NOMO-1 treated with DMSO at 0.1 percent for 48 hours (cell line): Measurements from ENCODE around the gene SPINK4.

Experiments used
- DNase-seq: peaks from one replicate; lab custom pipeline; 2025; ENCODE audit not compliant: unreplicated experiment; lab: John Stamatoyannopoulos, UW

SPINK4 gene

DNA sequence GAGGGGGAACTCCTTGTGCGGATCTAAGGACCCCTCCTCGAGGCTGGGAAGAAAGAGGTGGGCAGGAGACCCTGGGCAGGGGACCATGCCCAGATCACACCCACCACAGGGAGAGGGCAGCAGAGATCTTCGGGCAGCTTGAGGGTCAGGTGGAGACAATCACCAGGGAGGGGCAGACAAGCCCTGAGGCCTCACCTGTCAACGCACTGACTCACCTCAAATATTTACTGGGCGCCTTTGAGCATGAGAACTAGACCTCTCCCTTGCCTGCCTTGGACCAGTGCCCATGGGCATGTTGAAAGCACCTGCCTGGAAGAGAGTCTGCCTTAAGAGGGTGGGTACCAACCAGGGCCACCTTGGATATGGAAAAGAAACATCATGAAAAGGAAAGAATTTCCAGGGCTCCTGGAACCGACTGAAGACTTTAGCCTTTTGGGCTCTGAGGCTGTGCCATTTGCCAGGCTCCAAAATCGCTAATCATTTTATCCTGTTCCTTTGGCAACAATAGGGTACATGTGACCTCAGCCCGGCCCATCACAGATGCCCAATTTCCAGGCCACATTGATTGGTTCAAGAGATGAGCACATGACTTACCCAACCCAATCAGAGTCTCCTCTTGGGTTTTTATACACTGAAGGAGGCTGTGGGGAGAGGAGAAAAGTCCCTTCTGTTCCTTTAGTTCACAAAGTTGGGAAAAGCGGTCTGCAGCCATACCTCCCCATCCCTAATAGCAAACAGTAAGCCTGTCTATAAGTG is 10.4 kb upstream of the SPINK4 start:
- DNase-seq = no peak

DNA sequence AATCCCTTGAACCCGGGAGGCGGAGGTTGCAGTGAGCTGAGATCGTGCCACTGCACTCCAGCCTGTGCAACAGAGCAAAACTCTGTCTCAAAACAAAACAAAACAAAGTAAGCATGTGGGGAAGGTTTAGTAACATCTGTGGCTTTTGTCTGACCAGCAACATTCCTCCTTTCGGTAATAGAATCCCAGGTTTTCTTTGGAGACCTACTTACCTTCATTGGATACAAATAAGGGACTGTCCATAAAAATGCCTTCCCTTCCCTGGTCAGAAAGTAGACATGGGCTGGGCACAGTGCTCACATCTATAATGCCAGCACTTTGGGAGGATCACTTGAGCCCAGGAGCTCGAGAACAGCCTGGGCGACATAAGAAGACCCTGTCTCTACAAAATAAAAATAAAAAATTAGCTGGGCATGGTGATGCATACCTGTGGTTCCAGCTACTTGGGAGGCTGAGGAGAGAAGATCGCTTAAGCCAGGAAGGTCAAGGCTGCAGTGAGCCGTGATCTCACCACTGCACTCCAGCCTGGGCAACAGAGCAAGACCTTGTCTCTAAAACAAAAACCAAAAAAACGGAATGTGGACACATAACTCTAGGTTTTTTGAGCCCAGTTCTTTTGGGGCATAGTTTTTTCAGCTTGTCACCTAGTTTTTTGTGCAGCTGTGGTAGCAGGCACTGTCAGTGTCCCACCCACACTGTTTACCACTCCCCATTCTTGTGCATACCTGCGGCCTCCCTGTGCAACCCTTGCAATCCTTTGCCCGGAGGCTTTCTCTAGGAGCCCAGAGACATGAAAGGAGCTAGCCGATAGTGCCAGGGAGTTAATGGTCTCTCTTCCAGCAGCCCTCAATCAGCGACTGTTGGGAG is 9.0 kb upstream of the SPINK4 start:
- DNase-seq = no peak

- DNase-seq = no peak
These were observed 8.4 kb upstream of the SPINK4 start for GRCh38 chr9:33231623-33231942.

GRCh38 chr9:33232815-33233214 is 7.2 kb upstream of the SPINK4 start:
- no peak for DNase-seq

DNA sequence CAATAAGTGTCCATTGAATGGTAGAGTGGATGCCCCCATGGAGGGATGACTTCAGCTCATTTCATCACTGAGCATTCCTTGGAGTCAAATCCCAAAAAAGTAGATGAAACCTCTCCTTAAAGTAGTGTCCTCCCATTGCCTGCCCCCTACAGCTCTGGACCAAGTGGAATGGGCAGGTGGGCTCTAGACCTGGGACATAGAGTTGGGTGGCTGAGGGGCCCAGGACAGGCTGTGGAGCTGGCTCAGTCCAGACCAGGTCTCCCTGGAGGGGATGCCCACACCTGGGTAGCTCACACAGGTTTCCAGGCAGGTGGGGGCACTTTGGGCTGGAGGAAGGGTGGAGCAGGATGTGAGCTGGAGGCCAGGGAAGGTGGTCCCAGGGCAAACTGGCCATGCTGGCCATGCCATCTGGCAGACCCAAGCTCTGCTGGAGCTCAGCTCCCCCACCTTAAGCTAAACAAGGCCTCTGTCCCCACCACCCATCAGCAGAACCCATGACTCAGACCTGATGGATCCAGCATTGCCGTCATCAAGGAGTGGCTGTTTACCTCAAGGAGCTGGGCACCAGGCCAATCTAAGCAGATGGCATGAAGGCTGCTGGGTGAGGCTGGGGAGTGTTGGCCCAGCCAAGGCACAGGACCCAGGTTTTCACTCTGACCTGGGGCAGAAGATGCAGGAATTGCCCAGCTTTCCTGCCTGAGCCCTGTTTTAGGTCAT is 6.2 kb upstream of the SPINK4 start:
- no peak for DNase-seq

DNA sequence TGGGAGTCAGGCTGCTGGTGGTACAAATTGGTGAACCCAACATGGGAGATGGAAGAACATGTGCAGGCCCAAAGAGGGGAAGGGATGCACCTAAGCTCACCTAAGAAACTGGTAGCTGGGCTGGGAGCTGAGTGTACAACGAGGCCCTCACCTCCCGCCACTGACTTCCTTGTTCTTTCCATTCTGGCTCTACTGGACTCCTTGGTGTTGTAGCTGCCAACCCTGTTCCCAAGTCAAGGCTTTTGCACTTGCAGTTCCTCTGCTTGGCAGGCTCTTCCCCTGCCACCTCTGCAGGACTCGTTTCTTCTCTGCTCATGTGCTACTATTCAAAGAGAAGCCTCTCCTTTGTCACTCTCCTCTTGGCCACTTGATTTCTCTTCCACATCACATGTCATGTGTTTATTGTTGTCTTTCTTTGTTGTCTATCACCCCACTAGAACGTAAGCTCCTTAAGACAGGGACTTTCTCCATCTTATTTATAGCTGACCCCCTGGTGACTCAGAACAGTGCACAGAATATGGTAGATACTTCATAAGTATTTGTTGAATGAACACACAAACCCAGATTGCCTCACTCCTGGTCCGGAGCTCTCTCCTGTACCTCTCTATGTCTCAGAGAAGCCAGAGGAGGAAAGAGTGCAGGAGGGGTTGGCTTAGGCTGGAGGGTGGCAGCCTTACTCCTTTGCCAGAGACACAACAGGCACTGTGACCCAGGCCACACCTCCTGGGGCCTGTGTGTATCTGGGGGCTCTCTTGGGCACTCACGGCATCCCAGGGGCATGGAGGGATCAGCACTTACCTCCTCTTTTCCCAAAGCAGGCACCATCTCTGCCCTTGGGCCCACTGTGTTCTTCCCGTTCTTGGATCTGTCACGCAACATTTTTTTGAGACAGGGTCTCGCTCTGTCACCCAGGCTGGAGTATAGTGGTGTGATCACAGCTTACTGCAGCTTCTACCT is 5.2 kb upstream of the SPINK4 start:
- DNase-seq = no peak

DNA sequence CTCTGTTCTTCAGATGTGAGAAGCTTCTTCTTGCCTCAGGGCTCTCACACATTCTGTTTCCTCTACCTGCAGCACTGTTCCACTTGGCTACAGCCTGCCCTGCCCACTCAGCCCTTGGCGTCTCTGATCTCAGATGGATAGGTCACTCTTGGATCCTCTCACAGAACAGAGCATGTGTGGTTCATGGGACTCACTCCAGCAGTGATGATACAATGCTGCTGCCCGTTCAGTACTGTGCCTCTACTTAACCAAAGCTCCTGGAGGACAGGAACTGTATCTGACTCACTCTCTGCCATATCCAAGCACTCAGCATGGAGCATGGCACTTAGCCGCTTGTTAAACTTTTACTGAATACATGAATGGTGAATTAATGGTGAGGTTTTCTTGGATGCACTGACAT is 3.4 kb upstream of the SPINK4 start:
- DNase-seq = no peak

- no peak for DNase-seq
These were observed 1.3 kb downstream of the SPINK4 start for GRCh38 chr9:33241298-33241697.

DNA sequence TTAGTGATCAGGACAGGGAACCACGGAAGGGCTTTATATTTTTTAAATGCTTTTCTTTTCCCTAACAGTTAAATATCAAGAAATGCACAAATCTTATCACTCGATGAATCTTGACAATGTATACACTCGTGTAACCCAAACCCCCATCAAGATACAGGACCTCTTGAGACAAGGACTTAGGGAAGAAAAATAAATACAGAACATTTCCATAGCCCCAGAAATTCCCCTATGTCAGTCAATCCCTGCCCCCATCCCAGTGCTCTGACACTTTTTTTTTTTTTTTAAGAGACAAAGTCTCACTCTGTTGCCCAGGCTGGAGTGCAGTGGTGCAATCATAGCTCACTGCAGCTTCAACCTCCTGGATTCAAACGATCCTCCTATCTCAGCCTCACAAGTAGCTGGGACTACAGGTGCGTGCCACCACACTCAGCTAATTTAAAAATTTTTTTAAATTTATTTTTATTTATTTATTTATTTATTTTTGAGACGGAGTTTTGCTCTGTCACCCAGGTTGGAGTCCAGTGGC is 2.7 kb downstream of the SPINK4 start:
- DNase-seq = no peak

GRCh38 chr9:33244137-33244784 is 4.3 kb downstream of the SPINK4 start:
- DNase-seq = no peak

DNA sequence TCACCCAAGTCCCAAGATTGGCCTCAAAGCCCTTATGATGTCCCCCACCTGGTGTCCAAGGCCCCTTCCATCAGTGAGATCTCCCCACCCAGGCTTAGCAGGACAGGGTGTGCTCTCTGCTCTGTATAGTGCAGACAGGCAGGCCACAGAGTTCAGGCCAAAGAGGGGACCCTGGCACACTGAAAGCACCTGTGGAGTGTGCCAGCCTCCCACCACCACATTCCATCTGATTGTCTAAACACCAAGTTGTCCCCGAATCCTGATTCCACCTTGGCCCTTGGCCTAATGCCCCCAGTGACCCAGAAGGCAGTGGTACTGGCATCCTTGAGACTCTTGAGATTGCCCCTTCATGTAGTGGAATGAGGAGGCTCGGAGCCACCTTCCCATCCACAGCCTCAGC is 5.4 kb downstream of the SPINK4 start:
- DNase-seq = no peak

- DNase-seq = no peak
These were observed 6.4 kb downstream of the SPINK4 start for GRCh38 chr9:33246269-33246860.

- DNase-seq = no peak
These were observed 8.6 kb downstream of the SPINK4 start for GRCh38 chr9:33248606-33249005.

DNA sequence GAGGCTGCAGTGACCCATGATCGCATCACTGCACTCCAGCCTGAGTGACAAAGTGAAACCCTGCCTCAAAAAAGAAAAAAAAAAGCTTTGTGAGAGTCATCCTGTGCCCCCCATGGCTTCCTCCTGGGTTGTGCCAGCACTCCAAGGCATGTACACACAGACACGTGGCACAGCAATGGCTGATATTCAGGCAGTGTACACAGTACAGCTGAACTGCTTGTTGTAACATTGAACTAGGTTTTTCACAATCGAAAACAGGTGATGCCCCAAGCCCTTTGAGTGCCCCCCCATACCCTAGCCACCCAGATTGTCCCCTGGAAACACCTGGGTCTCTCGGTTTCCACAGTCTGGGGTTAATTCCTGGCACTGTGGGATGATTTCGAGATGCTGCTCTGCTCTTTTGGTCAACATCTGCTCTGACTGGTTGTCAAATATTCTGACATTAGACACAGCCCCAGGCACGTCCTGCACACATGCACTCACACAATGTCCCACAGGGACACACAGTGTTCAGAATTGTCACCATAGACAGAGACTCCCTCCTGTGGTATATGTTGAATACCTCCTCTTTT is 9.2 kb downstream of the SPINK4 start:
- DNase-seq = no peak

GRCh38 chr9:33249983-33250382 is 10.0 kb downstream of the SPINK4 start:
- no peak for DNase-seq

- DNase-seq = no peak
These were observed 10.6 kb downstream of the SPINK4 start for GRCh38 chr9:33250458-33250995.

DNA sequence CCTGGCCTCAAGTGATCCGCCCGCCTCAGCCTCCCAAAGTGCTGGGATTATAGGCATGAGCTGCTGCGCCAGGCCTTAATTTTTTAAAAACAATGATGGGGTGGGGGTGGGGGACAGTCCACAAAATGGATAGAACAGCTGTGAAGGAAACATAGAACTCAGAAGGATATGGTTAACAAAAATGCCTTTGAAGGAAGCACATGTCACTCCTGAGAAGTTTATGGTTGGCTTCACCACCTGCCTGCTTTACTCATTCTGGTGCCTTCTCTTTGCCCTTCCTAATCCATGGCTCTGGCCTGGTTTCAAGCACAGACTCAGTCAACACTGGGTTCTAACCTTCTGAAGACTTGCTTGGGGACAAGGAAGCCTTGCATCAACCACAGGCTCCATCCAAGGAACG is 14.2 kb downstream of the SPINK4 start:
- no peak for DNase-seq

- DNase-seq = no peak
These were observed 15.0 kb downstream of the SPINK4 start for GRCh38 chr9:33255014-33255413.

- DNase-seq = no peak
These were observed 15.5 kb downstream of the SPINK4 start for GRCh38 chr9:33255471-33255870.
